K562 (cell line): ENCODE results near the gene ZNRF2. TPM values are rescaled to one million over a fixed set of nuclear protein-coding genes. Genes with fewer than 3 reads are reported as not detected.
A peak's percentile ranks its signal among the peaks of the same experiment; 100 is the strongest.

Source experiments
- BMI1 ChIP-seq: fragments of 150-350 bp; IDR thresholded peaks from 2 replicates; pipeline ENCODE4 v1.6.1; 2014; ENCODE audit warnings: low read length
- JUND ChIP-seq, 2 experiments: IDR thresholded peaks; 2 replicates in 1 of 2; 3 replicates in 1 of 2; pipeline ENCODE4 v1.6.1; 2011; ENCODE audit warnings: borderline replicate concordance in 2 of 2, low read depth in 2 of 2, low read length in 2 of 2, improper control_type of control experiment in 1 of 2, missing biosample characterization in 1 of 2, missing genetic modification characterization in 1 of 2, missing genetic modification reagents in 1 of 2
- RAD21 ChIP-seq, 2 experiments: fragments of 250-450 bp in 1 of 2; fragments of 450-650 bp in 1 of 2; sonication (Bioruptor Pico) in 1 of 2; formaldehyde crosslinking in 1 of 2; IDR thresholded peaks in 1 of 2; conservative IDR thresholded peaks in 1 of 2; 2 replicates each; pipeline versions ENCODE4 v1.4.0 to v1.8.0; 2020 to 2022; ENCODE audit warnings: mild to moderate bottlenecking in 2 of 2, moderate library complexity in 1 of 2
- RBM17 ChIP-seq: fragments of 200-400 bp; formaldehyde crosslinking; IDR thresholded peaks from 2 replicates; pipeline ENCODE4 v1.6.1; 2017; ENCODE audit warnings: low read depth, mild to moderate bottlenecking, low read length, borderline replicate concordance
- RFX7 ChIP-seq: fragments of 250-450 bp; sonication (Bioruptor Pico); IDR thresholded peaks from 2 replicates; pipeline ENCODE4 v1.5.1; 2021; ENCODE audit warnings: mild to moderate bottlenecking
- XRCC3 ChIP-seq: fragments of 450-650 bp; IDR thresholded peaks from 2 replicates; pipeline ENCODE4 v1.6.1; 2017; ENCODE audit warnings: mild to moderate bottlenecking, moderate library complexity
- ZNF668 ChIP-seq: fragments of 250-450 bp; sonication (Bioruptor Pico); IDR thresholded peaks from 2 replicates; pipeline ENCODE4 v1.8.0; 2022; ENCODE audit warnings: mild to moderate bottlenecking, inconsistent platforms
- polyA plus RNA-seq, 8 experiments: library from polyadenylated mRNA; depleted of rRNA in 4 of 8; stranded (reverse) in 5 of 8; unstranded in 3 of 8; fragments of >200 nt; fragmentation: Nextera tagmentation in 2 of 8; fragmentation: Illumina TruSeq in 1 of 8; extraction: Ambion mirVana in 2 of 8; extraction: Trizol in 1 of 8; gene quantifications; 2 replicates each; pipeline versions ENCODE4 v1.2.1 to v1.2.3, GENCODE V29; 2011 to 2014; ENCODE audit warnings: inconsistent platforms in 1 of 8, missing spikeins in 1 of 8
- total RNA-seq, 7 experiments: library from RNA; depleted of rRNA in 6 of 7; stranded (reverse); fragments of >200 nt in 6 of 7; fragmentation: Illumina TruSeq in 2 of 7; extraction: Trizol in 2 of 7; gene quantifications; 2 replicates each; pipeline versions ENCODE4 v1.2.1 to v1.2.3, GENCODE V29; 2011 to 2021; ENCODE audit warnings: low replicate concordance in 1 of 7
- TF ChIP-seq, protein P1 (sequence below), 3 experiments: IDR thresholded peaks in 2 of 3; conservative IDR thresholded peaks in 1 of 3; 2 replicates each; pipeline ENCODE4 v1.5.1; 2011 to 2012; ENCODE audit warnings: low read length in 3 of 3, mild to moderate bottlenecking in 3 of 3, control low read depth in 2 of 3, improper control_type of control experiment in 1 of 3, inconsistent platforms in 1 of 3, low read depth in 1 of 3, mixed read lengths in 1 of 3, moderate library complexity in 1 of 3; ENCODE audit not compliant: insufficient read depth in 2 of 3
- TF ChIP-seq, protein P2 (sequence below): fragments of 450-650 bp; IDR thresholded peaks from 2 replicates; pipeline ENCODE4 v1.6.1; 2018; ENCODE audit warnings: mild to moderate bottlenecking, low read depth; ENCODE audit not compliant: partially characterized antibody

Gene ZNRF2
- total and polyA plus RNA-seq, 9 of the 15 experiments (the other 6 are each of a cell fraction or from before 2014, with no cell fraction given) = 1.1 to 13.9 (median 5.5) TPM

DNA sequence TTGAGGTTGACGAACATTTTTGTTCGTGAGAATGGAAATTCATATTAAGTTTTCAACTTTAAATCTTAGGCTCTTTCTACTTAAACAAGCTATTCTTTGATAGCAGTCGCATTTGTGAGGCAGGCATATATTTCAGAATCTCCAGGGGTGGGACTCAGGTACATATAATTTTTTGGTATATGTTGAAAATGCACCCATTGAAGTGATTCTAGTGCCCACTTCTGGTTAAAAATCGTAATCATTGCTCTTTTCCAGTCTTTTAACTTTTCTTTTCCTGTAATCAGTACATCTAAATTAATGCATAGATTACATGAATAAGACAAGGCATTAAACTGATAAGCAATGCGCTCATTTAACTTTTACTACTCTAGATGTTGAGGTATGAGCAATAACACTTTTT lies 67.8 kb downstream of the ZNRF2 start (continued):
- TF ChIP-seq BMI1 (no peak), RAD21 (CRISPR knock-in tag; conservative IDR thresholded peaks at IDR 0.05 in 1 of 2, IDR thresholded peaks at IDR 0.05 in 1 of 2) (peak; percentile 53 to 63), RBM17 (no peak), ZNF668 (no peak), JUND (IDR thresholded peaks at IDR 0.05; ENCODE audit: borderline replicate concordance, low read depth, low read length) (no peak), JUND (tag; IDR thresholded peaks at IDR 0.05; ENCODE audit: borderline replicate concordance, low read depth, low read length) (no peak), RFX7 (CRISPR knock-in tag) (no peak), XRCC3 (no peak)
- TF ChIP-seq, protein P1, sequence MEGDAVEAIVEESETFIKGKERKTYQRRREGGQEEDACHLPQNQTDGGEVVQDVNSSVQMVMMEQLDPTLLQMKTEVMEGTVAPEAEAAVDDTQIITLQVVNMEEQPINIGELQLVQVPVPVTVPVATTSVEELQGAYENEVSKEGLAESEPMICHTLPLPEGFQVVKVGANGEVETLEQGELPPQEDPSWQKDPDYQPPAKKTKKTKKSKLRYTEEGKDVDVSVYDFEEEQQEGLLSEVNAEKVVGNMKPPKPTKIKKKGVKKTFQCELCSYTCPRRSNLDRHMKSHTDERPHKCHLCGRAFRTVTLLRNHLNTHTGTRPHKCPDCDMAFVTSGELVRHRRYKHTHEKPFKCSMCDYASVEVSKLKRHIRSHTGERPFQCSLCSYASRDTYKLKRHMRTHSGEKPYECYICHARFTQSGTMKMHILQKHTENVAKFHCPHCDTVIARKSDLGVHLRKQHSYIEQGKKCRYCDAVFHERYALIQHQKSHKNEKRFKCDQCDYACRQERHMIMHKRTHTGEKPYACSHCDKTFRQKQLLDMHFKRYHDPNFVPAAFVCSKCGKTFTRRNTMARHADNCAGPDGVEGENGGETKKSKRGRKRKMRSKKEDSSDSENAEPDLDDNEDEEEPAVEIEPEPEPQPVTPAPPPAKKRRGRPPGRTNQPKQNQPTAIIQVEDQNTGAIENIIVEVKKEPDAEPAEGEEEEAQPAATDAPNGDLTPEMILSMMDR (IDR thresholded peaks at IDR 0.05 in 2 of 3, conservative IDR thresholded peaks at IDR 0.05 in 1 of 3; ENCODE audit: insufficient read depth in 2 of 3, low read depth in 1 of 3, low read length in 3 of 3) = peak in 2 of 3 experiments; percentile 24 to 49; a peak in 3 of 6 replicates
- TF ChIP-seq, protein P2, sequence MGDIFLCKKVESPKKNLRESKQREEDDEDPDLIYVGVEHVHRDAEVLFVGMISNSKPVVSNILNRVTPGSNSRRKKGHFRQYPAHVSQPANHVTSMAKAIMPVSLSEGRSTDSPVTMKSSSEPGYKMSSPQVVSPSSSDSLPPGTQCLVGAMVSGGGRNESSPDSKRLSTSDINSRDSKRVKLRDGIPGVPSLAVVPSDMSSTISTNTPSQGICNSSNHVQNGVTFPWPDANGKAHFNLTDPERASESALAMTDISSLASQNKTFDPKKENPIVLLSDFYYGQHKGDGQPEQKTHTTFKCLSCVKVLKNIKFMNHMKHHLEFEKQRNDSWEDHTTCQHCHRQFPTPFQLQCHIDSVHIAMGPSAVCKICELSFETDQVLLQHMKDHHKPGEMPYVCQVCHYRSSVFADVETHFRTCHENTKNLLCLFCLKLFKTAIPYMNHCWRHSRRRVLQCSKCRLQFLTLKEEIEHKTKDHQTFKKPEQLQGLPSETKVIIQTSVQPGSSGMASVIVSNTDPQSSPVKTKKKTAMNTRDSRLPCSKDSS = no peak
